Measurements from ENCODE around the gene HSPB3.
"Not testable (repeated sequence)": the region's sequence is repeated elsewhere in the genome, so short reads cannot be mapped to it uniquely, and the experiment has no call there.

HSPB3 gene

GRCh38 chr5:54455413-54456157, at the start of gene HSPB3:
HSPB3 (plus strand) TSS chr5:54455699; CDS start chr5:54455790, 91 bp downstream.
- DNase-seq (ENCODE audit: low spot score) (no peak), FAIRE-seq (no peak)

GRCh38 chr5:54411176-54411575, 44.3 kb upstream of the HSPB3 start:
- DNase-seq (ENCODE audit: low spot score) (no peak), FAIRE-seq (no peak)

DNA sequence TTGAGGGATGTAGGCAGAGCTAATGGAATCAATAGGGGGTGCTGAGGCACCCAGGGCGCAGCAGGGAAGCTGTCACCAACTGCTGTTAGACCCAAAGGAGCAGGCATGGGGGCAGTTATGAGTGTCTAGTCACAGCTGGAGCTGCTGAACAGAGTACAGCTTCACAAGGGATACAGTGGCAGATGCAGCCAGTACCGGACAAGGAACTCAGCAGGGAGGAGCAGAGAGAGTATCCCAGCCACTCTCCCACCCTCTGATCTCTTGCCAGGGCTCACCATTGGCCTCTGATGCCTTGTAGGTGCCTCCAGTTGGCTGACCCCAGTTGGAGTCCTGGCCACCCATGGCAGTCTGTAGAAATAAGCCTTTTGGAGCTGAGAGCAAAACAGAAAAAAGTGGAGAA, 42.6 kb upstream of the HSPB3 start:
- FAIRE-seq: no peak

GRCh38 chr5:54415147-54415546, 40.4 kb upstream of the HSPB3 start:
- no peak for DNase-seq (ENCODE audit: low spot score)

More for the DNA sequence above, 42.6 kb upstream of the HSPB3 start:
- DNase-seq (ENCODE audit: low spot score): no peak

DNA sequence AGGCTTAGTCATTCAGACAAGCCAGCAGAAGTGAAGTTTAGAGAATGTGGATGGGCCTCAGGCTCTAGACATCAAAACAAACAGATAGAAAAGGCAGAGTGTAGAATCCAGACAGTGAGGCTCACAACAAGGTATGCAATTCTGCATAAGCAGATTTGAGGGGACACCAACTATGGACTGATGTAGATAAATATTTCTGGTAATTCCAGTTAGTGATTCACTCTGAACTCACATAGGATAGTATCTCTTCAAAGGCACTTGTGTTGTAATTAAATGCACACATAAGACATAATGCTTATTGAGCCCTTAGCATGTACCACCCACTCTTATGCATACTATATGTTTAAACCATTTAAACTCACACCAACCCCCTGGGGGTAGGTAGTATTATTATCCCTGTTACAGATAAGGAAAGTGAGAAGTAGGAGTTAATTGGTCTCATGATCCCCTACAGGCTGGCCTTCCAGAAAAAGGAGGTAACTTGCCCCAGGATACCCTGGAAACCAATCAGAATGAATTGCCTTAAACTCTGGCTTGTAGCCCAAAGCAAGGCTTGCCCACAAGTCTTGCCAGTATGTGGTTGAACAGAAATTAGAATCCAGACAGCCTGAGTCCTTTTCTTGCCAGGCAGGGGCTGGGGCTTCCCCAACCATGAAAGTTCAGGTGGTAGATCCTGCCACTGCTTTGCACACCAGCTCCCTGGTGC, 39.5 kb upstream of the HSPB3 start:
- FAIRE-seq: no peak

More at GRCh38 chr5:54415147-54415546, 40.4 kb upstream of the HSPB3 start:
- no peak for FAIRE-seq

GRCh38 chr5:54419573-54420423, 35.7 kb upstream of the HSPB3 start:
- DNase-seq (ENCODE audit: low spot score) (peak; percentile 6), FAIRE-seq (peak; percentile 5)

More for the DNA sequence above, 39.5 kb upstream of the HSPB3 start:
- no peak for DNase-seq (ENCODE audit: low spot score)

GRCh38 chr5:54420511-54420910, 35.0 kb upstream of the HSPB3 start:
- FAIRE-seq; DNase-seq (ENCODE audit: low spot score): not testable (repeated sequence)

DNA sequence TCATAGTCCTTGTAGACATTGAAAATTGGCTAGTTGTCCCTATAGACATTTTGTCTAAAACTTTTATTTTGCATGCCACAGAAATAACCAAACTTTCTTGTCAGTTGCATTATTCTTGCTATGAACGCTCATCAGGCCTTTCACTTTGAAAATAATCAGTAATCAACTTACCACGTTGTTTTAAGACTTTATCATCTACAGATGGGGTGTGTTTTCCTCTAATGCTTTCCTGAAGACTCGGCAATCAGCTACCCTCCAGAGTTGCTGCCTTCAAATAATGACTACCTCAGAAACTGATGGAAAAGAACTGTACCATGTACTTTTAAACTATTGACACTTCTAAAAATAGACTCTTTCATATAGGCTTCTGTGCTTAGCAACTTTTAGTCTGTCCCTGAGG, 33.5 kb upstream of the HSPB3 start:
- FAIRE-seq: no peak

DNA sequence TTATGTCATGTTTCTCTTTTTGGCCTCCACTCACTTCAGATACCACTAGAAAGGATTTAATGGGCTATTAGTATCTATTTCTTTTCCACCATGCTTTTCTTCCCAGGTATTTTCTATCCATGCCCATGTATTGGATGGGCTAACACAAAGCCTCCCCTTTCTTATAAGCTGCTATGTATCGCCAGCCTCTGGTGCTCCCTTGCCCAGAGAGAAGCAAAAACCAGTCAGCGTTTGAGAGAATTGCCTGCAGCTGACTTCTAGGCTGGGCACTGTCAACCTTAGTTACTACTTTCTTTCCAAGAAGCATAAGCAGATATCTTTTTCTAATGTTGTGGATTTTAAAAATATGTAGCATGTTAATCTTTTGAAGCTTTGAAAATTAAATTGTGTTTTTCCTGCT, 30.2 kb upstream of the HSPB3 start:
- FAIRE-seq (no peak), DNase-seq (ENCODE audit: low spot score) (no peak)

More for the DNA sequence above, 33.5 kb upstream of the HSPB3 start:
- DNase-seq (ENCODE audit: low spot score): no peak

- DNase-seq (ENCODE audit: low spot score) (no peak), FAIRE-seq (no peak)
Measured at GRCh38 chr5:54426209-54426608, 29.3 kb upstream of the HSPB3 start.

DNA sequence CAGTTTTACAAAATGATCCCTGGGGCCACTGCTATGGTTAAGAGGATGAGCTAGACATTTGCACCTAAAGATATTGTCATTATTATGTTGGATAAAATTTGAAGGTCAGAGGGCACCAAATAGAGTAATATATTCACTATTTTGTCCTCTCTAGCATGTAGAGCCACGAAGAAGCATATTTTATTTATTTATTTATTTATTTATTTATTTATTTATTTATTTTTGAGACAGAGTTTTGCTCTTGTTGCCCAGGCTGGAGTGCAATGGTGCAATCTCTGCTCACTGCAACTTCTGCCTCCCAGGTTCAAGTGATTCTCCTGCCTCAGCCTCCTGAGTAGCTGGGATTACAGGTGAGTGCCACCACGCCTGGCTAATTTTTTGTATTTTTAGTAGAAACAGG, 20.8 kb upstream of the HSPB3 start:
- FAIRE-seq: not testable (repeated sequence)

GRCh38 chr5:54438620-54439389, 16.7 kb upstream of the HSPB3 start:
- DNase-seq (ENCODE audit: low spot score): no peak
- FAIRE-seq: no peak

More for the DNA sequence above, 20.8 kb upstream of the HSPB3 start:
- DNase-seq (ENCODE audit: low spot score): not testable (repeated sequence)

DNA sequence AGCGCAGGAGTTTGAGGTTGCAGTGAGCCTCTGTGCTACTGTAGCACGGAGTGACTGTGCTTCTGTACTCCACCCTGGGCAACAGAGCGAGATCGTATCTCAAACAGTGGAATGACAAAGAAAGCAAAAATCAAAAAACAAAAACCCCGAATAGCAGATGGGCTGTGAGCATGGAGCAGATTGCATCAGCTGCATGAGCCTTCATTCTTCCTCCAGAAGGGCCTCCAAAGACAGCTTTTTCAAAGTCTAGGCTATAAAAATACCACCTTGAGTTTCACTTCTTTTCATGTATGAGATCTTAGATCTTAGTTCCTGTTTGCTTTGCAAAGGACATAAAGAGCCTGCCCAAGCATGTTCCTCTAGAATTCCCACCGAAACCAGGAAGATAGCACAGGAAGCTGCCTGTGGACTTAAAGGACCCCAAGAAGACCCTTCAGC, 15.0 kb upstream of the HSPB3 start:
- DNase-seq (ENCODE audit: low spot score) (no peak), FAIRE-seq (no peak)

- FAIRE-seq (no peak), DNase-seq (ENCODE audit: low spot score) (no peak)
Measured at GRCh38 chr5:54442271-54442670, 13.2 kb upstream of the HSPB3 start.

DNA sequence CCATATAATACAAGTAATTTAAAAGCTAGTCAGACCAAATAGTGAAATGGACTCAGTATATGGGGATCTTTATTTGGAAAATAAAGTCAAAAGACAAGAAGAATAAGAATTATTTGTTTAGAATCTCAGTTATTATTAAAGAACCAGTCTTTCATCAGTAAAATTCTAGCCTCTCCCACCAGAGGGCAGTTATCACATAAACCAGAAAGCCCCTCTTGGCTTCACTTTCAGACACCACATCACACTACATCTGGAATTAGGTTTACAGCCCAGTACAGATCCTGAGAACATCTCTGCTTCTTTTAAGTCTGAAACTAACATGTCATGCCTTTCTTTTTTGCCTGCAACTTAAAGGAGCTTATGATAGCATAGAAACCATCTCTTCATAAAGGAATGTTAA, 12.2 kb upstream of the HSPB3 start:
- no peak for FAIRE-seq
- no peak for DNase-seq (ENCODE audit: low spot score)

DNA sequence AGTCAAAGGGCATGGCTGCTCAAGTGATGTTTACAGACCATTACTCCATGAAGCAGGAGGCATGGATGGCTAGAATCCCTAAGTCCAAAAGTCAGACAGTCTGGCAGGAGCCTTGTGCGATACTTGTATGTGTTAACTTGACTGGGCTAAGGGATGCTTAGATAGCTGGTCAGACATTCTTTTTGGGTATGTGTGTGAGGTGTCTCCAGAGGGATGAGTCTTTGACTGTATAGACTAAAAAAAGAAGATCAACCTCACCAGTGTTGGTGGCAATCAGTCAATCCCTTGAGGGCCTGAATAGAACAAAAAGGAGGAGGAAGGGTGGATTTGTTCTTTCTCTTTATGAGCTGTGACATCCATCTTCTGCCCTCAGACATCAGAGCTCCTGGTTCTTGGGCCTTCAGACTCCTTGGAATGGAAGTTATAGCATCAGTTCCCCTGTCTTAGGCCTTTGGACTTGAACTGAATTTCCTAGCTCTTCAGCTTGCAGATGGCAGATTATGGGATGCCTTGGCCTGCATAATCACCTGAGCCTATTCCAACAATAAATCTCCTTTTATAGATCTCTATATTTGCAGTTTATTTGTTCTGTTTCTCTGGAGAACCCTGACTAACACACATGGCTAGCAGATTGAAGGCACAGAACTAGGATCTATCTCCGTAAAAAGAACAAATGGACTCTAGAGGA, 9.7 kb upstream of the HSPB3 start:
- FAIRE-seq (no peak), DNase-seq (ENCODE audit: low spot score) (no peak)

- FAIRE-seq: no peak
Measured at GRCh38 chr5:54446379-54446732, 9.1 kb upstream of the HSPB3 start.

DNA sequence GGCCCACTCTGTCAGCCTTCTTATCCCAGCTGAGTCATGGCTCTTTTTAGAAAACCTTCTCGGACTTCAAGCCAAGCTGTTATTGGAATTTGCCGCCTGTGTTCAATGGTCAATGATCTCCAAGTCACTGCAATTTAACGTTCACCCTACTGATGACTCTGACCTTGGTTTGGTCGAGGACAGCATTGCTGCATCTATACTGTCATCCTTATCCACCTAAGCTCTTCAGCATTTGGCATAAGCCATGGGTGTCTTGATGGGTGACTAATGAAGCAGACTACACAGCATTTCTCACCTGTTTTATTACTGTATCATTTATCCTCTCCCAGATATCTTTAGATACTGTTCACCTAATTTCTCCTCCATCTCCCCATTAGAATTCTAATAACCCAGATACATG, 5.6 kb upstream of the HSPB3 start:
- FAIRE-seq: no peak

More at GRCh38 chr5:54446379-54446732, 9.1 kb upstream of the HSPB3 start:
- DNase-seq (ENCODE audit: low spot score): no peak

DNA sequence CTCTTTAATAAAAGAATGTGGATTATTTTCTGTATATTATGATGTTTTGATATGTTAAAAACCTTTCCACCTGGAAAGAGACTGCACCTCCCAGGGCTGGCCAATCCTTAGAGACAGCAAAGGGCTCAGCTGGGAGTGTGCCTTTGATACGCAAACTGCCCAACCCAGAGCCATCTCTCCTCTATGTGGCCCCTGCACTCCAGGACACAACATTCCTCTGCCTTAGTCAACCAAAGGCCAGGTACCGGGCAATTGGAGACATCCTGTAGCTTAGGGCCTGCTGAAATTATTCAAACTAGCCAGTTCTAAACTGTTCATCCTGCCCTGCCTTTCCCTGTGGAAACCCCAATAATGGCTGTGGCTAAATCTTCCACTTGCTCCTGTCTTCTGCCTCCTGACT, 5.0 kb upstream of the HSPB3 start:
- DNase-seq (ENCODE audit: low spot score) (no peak), FAIRE-seq (no peak)

More for the DNA sequence above, 5.6 kb upstream of the HSPB3 start:
- DNase-seq (ENCODE audit: low spot score): no peak

GRCh38 chr5:54453046-54453445, 2.5 kb upstream of the HSPB3 start:
- no peak for DNase-seq (ENCODE audit: low spot score)
- FAIRE-seq: no peak

All from RCC 7860 (cell line).